T-helper 9 cell (primary cell): Measurements from ENCODE around the gene DUOX2.
"Not testable (repeated sequence)": the region's sequence is repeated elsewhere in the genome, so short reads cannot be mapped to it uniquely, and the experiment has no call there.

Experiments used
- DNase-seq: peaks from one replicate; pipeline ENCODE4 v3.0.0-alpha.2; 2020

The DUOX2 gene

DNA sequence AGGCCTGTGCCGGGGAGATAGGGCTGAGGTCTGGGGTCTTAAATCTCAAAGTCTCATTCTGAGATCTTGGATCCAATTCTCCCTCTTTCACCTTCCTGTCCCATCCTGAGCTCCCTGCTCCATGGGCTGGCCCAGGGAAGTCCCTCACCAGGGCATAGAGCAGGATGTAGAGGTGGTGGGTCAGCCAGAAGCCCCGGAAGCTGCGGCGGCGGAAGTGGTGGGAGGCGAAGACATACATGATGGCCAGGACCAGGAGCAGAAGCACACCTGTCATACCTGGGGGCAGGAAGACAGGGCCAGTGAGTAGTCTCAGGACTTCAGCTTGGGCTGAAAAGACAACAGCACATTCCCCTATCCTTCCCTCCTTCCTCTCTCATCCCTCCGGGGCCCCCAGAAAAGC is 16.5 kb downstream of the DUOX2 start:
- no peak for DNase-seq

DNA sequence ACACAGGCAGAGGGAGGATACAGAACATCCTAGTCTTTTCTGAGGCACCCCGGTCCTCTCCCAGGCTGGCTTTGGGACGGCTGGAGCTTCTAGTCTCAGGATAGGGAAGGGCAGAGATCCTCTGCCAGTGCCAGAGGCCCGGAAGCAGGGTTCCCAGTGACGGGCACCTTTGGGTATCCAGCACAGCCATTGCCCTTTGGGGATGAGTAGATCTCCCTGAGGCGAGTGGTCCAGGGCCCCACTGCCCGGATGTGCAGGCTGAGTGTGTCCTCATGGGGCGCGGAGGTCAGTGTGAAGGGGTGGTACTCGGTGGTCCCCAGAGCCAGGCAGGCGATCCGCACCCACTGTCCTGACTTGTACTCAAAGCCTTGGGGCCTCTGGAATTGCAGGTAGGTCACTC is 18.3 kb downstream of the DUOX2 start:
- DNase-seq: no peak

DNA sequence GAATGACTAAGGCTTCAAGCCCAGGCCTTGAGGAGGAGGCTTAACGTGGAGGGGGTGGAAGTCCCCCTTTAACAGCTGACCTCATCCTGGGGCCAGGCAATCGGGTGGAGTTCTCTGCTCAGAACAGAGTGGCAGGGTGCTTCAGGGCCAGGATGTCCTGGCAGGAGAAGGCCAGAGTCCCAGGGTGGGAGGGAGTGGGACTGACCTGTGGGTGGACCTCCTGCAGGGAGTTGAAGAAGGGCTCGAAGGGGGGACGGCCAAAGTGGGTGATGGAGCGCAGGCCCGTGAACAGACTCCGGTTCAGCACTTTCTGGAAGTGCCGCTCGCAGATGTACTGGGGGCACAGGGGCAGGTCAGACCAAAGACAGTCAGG is 19.6 kb downstream of the DUOX2 start:
- DNase-seq: no peak

DNA sequence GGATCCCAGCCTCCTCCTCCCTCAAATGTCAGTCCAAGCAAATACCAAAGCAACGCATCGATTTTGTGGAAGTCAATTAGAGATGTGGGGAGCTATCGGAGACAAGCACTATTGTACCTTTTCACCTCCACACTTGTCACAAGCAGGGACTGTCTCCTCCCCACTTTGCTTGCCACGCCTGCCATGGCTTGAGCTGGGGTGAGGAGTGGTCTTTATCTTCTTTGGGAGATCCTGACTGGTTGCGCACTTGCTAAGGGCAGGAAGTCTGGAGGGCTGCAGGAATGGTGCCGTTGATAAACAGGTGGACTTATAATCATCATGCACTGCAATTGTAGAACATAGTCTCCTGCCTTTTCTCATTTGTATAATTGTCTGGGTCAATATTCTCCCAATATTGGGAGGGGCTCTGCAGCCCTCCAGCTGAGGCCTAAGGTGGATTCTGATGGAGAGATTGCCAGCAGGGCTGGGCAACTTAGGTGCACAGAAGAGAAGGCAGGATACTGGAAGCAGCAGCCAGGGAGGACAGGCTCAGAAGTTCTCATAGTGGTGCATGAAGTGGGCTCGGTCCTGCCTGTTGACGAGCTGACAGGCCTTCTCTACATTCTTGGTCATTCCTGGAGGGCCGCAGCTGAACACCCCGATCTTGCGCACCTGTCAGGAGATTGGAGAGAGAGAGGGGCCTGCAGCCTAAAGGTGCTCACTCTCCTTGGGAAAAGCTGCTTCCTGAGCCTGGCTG is 20.2 kb downstream of the DUOX2 start:
- DNase-seq: no peak

DNA sequence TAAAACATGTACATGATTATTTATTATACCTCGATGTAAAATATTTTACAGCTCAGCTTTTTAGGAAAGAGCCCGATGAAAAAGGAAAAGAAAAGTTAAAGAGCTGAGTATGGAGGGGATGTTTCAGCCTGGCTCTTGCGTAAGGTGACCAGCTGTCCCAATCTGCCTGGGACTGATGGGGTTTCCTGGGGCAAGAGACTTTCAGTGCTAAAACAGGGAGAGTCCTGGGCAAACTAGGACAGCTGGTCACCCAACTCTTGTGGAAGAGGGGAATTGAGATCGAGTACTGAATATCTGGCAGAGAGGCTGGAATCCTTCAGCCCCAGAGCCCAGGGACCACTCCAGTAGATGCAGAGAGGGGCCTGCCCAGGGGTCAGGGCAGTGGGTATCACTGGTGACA is 21.0 kb downstream of the DUOX2 start:
- DNase-seq: no peak

DNA sequence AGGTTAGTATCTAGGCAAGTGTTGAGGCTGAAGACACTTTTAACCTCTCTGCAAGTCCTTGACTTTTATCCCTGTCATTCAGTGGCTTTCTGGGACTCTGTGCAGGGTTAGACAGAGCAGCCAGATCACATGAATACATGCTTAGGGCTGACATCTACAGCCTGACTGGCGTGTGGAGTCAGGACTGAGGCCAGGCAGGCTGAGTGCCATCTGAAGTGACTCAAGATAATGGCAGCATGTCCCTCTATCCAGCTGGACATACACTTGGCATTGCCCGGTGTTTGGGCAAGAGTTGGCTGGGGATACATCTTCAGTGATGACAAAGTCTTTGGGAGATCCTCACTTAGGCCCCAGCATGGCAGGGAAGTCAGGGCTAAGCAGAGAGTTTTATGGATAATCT is 22.4 kb downstream of the DUOX2 start:
- DNase-seq: no peak

DNA sequence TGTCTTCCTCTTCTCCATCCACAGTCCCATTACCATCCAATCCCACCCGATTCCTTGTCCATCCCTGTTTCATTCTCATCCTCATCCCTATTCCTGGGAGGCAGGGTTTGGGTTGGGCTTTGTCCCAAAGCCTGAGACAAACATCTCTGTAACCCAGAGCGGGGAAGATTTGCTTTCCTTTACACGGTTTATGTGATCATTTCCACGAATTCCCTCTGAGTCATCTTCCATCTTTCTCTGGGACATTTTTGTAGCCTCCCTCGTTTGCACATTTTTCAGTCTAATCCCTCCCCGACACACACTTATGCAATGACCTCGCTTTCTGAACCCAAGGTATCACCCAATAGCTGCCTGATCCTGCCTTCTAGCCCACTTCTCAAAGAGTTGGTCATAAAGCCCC is 22.8 kb downstream of the DUOX2 start:
- DNase-seq: no peak

DNA sequence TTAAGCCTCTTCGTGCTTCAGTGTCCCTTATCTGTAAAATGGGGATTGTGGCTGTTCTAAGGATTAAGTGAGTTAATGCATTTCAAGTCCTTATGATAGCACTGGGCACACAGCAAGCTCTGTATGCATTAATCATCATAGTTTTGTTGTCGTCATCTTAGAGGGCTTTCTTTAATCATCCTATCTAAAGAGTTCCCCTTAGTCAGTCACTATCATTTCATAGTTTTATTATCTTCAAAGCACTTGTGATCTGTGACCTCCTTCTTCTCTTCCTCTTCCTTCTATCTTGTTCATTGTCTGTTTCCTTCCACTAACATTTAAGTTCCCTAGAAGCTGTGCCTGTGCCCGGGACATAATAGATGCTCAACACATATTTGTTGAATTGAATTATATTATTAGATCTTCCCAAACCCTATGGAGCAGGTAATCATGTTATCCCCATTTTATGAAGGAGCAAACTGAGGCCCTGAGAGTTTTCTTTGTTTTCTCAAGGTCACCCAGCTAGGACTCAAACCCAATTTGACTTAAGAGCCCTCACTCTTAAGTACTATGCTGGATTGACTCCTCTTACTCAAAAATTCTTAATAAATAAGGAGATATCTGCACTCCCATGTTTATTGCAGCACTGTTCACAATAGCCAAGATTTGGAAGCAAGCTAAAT is 24.1 kb downstream of the DUOX2 start:
- no peak for DNase-seq

DNA sequence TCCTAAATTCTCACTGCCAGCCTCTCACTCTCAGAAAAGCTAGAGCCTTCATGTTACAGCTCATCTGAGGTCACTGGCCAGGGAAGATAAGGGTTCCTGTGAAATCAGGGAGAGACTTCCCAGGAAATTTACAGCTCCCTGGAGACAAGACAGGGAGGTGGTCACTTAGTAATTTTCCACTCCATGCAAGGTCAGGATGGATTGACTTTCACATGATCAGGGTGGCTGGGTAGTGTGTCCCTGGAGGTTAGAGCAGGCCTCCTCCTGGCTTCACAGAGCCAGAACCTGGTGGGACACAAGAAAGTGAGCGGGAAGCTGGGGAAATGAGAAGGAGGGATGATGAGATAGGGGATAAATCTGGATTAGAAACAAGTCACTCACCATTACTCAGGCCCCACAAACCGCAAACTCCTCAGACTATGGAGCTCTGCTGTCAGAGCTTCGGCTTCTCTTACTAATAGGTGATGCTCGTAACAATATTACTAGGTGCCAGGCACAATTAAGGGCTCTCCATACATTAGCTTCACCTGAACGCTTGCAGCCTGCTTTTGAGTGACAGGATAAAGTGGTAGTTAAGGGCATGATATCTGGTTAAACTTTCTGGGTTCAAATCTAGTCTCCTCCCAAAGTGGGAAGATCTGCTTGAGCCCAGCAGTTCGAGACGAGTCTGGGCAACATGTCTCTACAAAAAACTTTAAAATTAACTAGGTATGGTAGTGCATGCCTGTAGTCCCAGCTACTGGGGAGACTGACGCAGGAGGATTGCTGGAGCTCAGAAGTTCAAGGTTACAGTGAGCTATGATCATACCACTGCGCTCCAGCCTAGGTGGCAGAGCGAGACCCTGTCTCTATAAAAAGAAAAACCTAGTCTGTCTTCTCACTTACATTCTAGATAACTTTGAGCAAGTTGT is 24.9 kb downstream of the DUOX2 start:
- no peak for DNase-seq

DNA sequence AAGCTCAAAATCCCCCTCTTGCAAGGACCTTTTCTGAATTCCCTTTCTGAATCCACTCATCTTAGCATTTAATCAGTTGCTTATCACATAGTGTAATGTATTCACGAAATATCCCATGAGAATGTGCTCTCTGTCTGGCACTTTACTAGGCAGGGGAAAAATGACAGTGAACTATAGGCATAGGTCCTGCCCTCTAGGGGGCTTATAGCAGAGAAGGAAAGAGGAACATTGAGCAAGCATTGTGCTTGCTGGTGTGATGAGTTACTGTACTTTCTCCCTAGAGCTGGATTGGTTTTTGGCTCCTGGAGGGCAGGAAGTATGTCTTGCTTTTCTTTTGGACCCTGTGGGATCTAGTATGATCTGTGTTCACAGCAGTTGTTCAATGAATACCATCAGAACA is 26.5 kb downstream of the DUOX2 start:
- no peak for DNase-seq

DNA sequence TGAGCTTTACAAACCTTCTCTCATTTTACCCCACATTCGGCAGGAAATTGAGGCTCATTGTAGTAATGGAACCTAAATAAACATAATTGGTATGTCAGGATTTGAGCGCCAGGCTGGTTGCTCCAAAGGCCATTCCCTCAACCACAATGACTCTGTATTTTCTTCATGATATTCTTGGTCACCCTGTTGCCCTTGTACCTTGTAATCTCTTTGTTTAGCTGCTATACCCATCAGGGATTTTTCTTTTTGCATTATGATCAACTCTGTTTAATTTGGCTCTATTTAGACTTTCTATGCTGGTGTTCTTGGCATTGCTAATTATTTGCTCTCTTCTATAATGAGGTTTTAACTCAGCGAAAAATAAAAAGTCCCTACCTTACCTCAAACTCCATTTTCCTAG is 29.8 kb downstream of the DUOX2 start:
- no peak for DNase-seq

DNA sequence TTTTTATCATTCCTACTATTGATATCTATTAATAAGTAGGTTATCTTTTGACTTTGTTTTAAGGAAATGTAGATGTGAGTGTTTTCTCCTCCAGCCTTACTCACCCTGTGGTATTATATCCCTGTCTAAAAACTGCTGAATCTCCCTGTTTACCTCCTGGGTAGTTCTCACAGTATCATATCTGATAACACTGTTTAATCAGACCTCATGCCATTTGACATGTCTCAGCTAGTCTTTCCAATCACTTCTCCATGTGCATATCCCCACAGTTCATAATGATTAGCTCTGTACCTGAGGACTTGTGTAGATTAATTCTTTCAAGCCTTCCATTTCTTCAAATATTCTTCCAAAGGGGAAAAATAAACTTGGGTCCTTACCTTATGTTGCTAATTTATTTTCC is 30.7 kb downstream of the DUOX2 start:
- no peak for DNase-seq

DNA sequence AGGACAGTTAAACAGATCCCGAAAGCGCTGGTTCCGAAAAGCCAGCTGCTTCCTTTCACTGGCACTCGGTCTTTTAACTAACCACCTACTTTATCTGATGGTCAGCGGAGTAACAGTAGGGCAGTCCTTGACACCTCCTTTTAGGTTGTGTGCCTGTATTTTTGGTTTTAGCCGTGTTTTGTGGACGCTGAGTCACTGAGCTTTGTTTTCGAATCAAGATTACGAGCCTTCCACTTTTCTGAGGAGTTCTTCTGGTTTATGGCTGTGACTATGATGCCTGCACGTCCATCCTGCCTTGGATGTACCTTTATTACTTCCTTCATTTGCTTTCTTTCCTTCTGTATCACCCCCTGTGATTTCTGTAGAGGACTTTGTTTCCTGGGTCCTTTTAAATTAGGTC is 31.6 kb downstream of the DUOX2 start:
- DNase-seq: not testable (repeated sequence)

DNA sequence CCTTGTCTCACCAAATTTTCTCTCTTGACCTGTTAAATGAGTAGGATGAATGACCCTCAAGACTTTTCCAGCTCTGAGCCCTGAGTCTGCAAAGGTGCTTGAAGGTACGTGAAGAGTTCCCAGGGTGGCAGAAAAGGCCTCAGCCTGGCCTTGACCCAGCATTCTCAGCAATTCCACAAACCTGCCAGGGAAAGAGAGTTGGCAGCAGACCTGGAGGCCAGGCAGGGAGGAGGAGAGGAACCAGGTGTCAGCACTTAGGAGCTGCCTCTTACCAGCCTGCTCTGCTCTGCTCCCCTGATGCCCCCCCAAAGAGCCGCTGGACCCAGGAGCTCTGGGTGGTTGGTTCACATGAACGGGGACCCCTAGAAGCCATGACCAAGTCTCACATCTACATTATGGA is 33.4 kb downstream of the DUOX2 start:
- not testable (repeated sequence) for DNase-seq

DNA sequence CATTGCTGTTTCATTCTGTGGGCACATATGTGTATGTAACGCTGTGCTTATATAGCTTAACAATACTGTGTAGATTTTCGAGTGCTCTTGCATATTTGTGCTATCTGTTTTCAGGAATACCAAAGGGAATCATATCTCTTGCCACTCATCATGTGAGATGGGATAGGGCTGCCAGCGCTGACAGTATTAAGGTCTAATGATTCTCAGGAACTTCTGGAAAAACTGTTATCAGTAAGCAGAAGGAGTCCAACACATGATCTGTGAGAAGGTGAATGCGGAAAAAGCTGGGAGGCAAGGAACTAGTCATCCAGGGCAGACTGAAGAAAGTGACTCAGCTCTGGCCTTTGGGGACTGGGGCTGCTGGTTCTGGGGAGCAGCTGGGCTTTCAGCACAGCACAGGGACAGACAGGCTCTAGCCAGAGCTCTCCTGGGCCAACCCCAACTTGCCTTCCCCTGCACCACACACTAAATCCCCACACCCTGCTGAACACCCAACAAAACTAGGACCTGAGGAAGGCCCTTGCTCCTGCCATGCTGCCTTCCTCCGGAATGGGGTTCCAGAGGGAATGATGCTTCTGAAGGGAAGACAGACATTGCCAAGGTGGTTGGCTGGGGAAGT is 34.2 kb downstream of the DUOX2 start:
- not testable (repeated sequence) for DNase-seq

DNA sequence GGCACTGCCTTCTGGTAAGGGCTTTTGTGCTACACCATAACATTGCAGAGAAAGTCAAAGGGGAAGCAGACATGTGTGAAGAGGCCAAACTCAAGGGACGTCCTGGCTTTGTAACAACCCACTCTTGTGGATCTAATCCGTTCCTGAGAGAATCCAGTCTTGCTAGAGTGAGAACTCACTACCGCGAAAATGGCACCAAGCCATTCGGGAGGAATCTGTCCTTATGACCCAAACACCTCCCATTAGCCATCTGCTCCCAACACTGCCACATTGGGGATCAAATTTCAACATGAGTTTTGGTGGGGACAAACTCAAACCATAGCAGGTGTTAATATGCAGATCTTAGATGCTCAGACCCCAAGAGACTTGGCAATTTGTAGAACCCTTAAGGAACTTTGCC is 34.8 kb downstream of the DUOX2 start:
- DNase-seq: not testable (repeated sequence)

DNA sequence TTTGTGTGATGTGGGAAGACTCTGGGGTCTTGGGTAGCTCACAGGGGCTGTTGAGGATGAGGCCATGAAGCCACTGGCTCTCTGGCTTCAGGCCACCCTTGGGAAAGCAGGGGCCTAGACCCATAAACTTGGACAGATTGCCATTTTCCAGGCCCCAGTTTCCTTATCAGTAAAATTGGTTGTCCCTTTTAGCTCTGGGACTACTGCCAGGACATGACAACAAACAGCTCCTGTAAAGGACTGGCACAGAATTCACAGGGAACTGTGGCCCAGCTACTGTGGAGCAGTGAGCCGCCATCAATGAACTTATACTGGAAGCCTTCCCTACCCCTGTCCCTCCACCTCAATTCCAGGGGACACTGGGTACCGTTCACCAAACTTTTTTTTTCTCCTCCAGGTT is 36.6 kb downstream of the DUOX2 start:
- not testable (repeated sequence) for DNase-seq

DNA sequence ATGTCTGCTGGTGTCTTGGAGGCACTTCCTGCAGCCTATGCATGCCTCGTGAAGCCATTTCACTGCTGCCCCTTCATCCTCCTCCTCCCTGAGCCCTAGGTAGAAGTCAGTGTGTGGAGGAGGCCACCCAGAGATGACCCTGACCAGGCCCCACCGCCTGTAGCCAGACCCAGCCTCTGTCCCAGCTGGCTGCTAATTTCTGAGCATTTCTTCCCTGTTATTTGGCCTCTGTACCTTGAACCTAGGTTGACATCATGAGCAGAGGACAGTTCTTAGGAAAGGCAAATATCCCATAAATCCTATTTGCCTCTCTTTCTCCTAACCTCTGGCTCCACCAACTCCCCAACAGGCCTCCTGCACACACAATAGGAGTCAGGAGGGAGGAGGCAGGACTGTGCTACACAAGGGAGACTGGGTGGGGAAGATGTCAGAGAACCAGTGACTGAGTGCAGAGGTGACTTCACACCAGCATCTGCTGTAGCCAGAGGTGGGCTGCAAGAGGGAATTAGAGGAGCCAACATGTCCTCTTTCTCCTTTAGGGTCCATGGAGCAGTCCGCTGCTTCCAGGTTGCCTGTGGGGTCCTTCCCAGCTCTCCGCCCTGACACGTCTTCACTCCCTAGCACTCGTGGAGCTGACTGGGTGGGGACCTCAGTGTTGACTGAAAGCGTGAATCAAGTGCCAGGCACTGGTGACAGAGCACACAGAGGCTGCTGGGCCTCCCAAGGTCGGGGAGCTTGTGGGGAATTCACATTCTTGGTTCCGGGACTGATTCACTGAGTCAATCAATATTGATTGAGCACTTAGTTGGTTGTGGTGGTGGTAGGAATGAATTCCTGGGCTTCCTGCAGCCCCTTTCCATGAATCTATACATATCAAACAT is 38.3 kb downstream of the DUOX2 start:
- DNase-seq: not testable (repeated sequence)

DNA sequence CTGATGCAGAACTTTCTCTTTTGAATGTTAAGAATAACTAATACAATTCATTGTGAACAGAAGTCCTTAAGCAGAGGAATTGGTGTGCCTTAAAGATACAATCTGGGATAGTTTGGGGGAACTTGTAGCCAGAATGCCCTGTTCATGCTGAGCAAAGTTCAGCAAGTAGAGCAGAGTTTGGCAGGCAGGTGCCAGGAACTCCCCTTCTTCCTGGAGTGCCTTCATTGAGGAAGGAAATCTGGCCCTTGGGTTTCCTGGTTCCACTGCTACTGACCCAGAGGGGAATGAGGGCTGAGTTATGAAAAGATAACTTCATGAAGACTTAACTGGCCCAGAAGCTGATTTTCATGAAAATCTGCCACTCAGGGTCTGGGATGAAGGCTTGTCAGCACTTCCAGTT is 40.4 kb downstream of the DUOX2 start:
- not testable (repeated sequence) for DNase-seq

DNA sequence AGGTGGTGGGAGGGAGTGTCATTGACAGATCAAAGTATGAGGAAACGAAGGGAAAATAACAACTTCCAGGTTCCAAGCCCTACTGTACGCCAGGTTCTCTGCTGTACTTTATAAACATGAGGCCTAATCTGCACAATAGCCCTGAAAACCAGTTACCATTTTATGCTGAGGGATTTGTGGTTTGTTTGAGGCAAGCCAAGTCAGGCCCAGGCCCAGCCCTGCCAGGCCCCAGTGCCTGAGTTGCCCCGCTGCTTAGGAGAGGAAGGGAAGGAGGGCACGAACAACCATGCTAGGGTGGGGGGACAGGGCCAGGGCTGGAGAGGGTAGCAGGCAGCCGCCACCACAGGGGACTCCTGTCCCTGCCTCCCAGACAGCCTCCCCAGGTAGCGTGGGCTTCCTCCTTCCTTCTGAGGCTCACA is 44.0 kb downstream of the DUOX2 start:
- DNase-seq: not testable (repeated sequence)

DNA sequence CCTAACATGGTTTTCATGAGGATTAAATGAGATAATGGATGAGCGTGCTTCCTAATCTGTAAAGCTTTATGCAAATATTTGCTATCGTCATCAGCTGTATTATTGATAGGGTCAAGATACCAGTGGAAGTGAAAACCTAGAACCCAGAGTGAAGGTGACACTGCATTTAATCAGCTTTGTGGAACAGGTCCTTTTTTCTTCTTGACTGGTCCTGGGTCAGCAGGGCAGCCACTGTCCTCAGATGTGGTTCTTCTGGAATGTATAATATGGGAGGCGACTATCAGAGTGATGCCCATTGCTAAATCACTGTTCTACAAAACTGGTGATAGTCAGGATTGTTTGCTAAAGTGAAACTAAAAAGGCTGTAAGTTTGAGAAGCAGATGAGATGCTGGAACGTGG is 49.6 kb downstream of the DUOX2 start:
- DNase-seq: no peak

DNA sequence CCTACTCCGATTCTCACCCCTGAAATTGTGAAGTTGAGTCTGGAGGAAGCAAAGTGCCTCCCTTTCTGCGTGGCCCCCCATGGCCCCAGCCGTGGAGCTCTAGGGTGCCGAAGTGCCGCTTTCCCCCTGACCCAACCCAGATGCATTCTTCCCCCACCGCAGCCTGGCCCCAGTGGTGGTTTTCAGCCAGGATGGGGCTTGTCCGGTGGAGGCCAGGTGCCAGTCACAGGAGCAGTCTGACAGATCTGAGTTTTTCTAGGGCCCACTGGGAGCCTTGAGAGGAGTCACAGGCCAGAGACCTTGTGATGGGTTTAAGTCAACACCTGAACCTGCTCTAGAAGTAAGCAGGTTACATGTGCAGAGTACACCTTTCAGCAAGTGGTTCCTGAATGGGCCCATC is 51.7 kb downstream of the DUOX2 start:
- not testable (repeated sequence) for DNase-seq
